IMR-90 (cell line): ENCODE data around the gene HINT2. TPM values are rescaled to one million over a fixed set of nuclear protein-coding genes. Genes with fewer than 3 reads are reported as not detected.

Experiments
- FOS ChIP-seq: fragments of 150-350 bp; IDR thresholded peaks from 2 replicates; pipeline ENCODE4 v1.6.1; 2016; ENCODE audit warnings: low read depth, low read length
- MXI1 ChIP-seq: IDR thresholded peaks from 2 replicates; pipeline ENCODE4 v1.6.1; 2012; ENCODE audit warnings: low read depth, mild to moderate bottlenecking, low read length, moderate library complexity, borderline replicate concordance
- RAD21 ChIP-seq: IDR thresholded peaks from 2 replicates; pipeline ENCODE4 v1.6.1; 2012; ENCODE audit warnings: low read length, improper control_type of control experiment
- RFX5 ChIP-seq: IDR thresholded peaks from 2 replicates; pipeline ENCODE4 v1.8.0; 2012; ENCODE audit warnings: low read depth, mild to moderate bottlenecking, low read length, moderate library complexity
- polyA plus RNA-seq, 3 experiments: library from polyadenylated mRNA; depleted of rRNA; stranded (reverse); fragments of >200 nt; gene quantifications; 2 replicates each; pipeline ENCODE4 v1.2.3, GENCODE V29; 2012; ENCODE audit warnings: low replicate concordance in 1 of 3
- total RNA-seq: library from RNA; depleted of rRNA; stranded (reverse); fragments of >200 nt; gene quantifications from 2 replicates; pipeline ENCODE4 v1.2.3, GENCODE V29; 2012
- TF ChIP-seq, protein P1 (sequence below): conservative IDR thresholded peaks from 2 replicates; pipeline ENCODE4 v1.5.1; 2012; ENCODE audit warnings: mild to moderate bottlenecking, low read depth, low read length, improper control_type of control experiment

HINT2 gene
- total and polyA plus RNA-seq, 2 of the 4 experiments (the other 2 are of a cell fraction), result 7.5 to 20.6 TPM

DNA sequence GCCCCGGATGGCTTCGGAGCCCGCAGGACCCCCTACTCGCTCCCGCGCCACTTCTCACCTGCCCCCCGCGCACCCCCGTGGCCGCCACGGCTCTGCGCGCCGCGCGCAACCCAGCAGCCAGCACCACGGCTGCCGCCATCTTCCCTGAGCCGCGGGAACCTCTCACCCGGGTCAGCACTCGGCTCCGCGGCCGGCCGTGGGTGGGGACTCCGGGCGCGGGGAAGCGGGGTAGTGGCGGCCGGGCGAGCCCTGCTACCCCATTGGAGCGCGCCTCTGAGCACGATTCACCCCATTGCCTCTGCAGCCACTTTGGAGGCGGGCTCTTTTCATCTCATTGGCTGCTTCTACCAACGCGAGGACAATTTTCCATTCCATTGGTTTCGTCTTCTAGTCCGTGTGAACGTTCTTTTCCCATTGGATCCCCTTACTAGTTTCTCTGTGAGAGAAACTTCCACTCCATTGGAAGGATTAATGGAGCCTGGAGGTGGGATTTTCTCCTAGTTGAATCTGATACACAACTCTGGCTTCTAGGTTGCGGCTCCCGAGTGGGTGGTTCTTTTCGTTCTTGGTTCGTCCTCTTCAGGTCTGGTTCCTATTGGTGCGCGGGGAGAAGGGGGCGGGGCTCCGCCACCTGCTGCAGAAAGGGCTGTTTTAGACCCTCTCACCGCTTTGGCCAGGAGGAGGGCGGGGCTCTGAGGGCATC is at the start of gene HINT2 (continued):
- TF ChIP-seq, protein P1, sequence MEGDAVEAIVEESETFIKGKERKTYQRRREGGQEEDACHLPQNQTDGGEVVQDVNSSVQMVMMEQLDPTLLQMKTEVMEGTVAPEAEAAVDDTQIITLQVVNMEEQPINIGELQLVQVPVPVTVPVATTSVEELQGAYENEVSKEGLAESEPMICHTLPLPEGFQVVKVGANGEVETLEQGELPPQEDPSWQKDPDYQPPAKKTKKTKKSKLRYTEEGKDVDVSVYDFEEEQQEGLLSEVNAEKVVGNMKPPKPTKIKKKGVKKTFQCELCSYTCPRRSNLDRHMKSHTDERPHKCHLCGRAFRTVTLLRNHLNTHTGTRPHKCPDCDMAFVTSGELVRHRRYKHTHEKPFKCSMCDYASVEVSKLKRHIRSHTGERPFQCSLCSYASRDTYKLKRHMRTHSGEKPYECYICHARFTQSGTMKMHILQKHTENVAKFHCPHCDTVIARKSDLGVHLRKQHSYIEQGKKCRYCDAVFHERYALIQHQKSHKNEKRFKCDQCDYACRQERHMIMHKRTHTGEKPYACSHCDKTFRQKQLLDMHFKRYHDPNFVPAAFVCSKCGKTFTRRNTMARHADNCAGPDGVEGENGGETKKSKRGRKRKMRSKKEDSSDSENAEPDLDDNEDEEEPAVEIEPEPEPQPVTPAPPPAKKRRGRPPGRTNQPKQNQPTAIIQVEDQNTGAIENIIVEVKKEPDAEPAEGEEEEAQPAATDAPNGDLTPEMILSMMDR, result no peak
- TF ChIP-seq RFX5 (no peak), RAD21 (no peak), MXI1 (no peak), FOS (0 out of 2 replicates have a peak, but pooled peaks have one; percentile 26)
